Fibroblast of the aortic adventitia (primary cell): ENCODE results near the gene BEST1. TPM values are rescaled to one million over a fixed set of nuclear protein-coding genes. Genes with fewer than 3 reads are reported as not detected.
A peak's percentile ranks its signal among the peaks of the same experiment; 100 is the strongest.

Experiments used
- DNase-seq: peaks from one replicate; pipeline ENCODE4 v3.0.0-alpha.2; 2010; ENCODE audit warnings: low read depth
- H3K4me3 ChIP-seq: 2 replicates; pipeline ENCODE4 v1.5.1; 2011; ENCODE audit warnings: low read depth, mild to moderate bottlenecking, control low read depth, low read length, moderate library complexity
- total RNA-seq: library from RNA; depleted of rRNA; stranded (reverse); fragments of >200 nt; gene quantifications from 2 replicates; pipeline ENCODE4 v1.2.3, GENCODE V29; 2012; ENCODE audit warnings: low replicate concordance
- TF ChIP-seq, protein P1 (sequence below): IDR thresholded peaks from 2 replicates; pipeline ENCODE4 v1.5.1; 2011; ENCODE audit warnings: mild to moderate bottlenecking, low read length, control low read depth, inconsistent platforms; ENCODE audit not compliant: insufficient read depth

BEST1 gene
- total RNA-seq = 3.1 and 3.4 TPM in 2 replicates

DNA sequence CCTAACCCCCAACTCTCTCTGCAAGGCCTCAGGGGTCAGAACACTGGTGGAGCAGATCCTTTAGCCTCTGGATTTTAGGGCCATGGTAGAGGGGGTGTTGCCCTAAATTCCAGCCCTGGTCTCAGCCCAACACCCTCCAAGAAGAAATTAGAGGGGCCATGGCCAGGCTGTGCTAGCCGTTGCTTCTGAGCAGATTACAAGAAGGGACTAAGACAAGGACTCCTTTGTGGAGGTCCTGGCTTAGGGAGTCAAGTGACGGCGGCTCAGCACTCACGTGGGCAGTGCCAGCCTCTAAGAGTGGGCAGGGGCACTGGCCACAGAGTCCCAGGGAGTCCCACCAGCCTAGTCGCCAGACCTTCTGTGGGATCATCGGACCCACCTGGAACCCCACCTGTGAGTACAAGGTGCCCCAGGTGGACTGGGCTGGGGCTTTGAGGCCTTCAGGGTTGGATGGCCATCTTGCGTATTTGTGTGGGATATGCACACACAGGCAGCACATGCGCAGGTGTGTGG lies at the start of gene BEST1:
TSS of gene BEST1 (plus strand) at position 317 of the 513 bp plus-strand sequence. CDS start 1,456 bp downstream, outside the sequence.
- TF ChIP-seq, protein P1, sequence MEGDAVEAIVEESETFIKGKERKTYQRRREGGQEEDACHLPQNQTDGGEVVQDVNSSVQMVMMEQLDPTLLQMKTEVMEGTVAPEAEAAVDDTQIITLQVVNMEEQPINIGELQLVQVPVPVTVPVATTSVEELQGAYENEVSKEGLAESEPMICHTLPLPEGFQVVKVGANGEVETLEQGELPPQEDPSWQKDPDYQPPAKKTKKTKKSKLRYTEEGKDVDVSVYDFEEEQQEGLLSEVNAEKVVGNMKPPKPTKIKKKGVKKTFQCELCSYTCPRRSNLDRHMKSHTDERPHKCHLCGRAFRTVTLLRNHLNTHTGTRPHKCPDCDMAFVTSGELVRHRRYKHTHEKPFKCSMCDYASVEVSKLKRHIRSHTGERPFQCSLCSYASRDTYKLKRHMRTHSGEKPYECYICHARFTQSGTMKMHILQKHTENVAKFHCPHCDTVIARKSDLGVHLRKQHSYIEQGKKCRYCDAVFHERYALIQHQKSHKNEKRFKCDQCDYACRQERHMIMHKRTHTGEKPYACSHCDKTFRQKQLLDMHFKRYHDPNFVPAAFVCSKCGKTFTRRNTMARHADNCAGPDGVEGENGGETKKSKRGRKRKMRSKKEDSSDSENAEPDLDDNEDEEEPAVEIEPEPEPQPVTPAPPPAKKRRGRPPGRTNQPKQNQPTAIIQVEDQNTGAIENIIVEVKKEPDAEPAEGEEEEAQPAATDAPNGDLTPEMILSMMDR = no peak
- no peak for DNase-seq
- peak within 1 kb of the TSS; percentile 13 for H3K4me3 ChIP-seq

DNA sequence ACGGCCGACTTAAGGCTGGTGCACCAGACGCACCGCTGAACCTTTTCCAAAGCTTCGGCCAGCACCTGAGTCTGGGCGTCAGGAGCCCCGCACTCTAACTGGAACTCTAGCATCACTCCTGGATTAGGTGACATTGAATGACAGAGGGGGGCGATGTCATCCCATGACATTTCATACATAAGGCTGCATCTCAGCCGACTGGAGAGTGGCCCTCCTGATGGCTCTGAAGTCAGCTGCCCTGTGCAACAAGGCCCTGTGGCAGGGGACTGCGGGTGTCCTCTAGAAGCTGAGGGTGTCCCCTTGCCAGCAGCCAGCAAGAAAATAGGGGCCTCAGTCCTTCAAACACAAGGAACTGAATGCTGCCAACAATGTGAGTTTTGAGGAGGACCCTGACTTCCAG lies 48.8 kb upstream of the BEST1 start:
- TF ChIP-seq, protein P1 = no peak
- no peak for DNase-seq
- no peak overlapping the region for H3K4me3 ChIP-seq

DNA sequence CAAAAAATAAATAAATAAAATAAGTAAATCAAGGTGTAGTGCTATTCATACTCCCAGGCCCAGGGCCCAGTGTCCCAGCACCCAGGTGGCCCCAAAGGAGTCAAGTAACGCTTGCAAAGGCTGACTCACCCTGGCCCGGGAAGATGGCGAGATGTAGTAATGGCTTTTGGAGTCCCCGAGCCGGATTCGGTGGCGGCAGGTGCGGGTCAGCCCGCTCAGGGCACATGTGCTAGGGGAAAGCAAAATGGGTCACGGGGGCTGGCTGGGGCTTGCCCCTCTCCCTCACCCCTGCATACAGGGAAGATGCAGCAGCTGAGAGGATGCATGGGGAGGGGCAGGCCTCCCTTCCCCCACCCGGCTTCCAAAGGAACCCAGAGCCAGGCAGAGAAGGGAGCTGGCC lies 47.8 kb upstream of the BEST1 start:
- DNase-seq = no peak
- TF ChIP-seq, protein P1 = no peak
- no peak overlapping the region for H3K4me3 ChIP-seq

DNA sequence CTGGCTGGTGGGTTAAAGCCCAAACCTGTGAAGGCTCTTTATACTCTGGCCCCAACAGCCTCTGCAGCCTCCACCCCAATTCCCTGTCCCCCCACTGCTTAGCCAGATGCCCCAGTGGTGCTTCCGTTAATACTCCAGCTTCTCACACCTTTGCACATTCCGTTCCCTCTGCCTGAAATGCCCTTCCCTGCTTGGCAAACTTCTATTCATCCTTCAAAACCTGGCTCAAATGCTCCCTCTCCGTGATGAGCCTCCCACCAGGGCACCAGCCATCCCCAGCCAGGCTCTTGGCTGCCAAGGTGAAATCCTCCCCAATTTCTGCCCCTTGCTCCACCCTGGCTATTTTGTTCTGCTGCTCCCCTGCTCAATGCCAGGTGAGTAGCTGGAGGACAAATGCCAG lies 46.3 kb upstream of the BEST1 start:
- H3K4me3 ChIP-seq = no peak overlapping the region
- no peak for DNase-seq
- TF ChIP-seq, protein P1 = no peak

DNA sequence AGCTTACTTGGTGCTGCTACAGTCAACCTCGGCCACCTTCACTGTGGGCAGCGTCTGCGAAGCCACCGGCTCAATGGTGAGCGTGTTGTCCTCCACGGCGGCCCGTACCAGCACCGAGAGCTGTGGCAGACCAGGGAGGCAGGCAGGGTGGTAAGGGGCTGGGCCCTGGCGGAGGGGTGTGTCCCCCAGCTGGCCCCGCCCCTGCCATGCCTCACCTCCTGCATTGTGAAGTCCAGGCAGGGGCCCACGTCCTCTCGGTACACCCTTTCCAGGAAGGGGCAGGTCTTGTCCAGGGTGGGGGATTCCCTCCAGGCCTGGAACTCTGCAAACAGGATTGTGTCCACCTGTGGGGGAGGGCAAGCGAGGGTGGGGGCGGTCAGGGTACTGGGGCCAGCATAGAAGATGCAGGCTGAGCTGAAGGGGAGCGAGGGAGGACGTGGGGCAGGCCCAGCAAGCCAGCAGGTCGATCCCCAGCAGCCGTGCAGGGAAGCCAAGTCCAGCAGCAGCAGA lies 45.6 kb upstream of the BEST1 start:
- DNase-seq = no peak
- H3K4me3 ChIP-seq = no peak overlapping the region
- TF ChIP-seq, protein P1 = no peak

DNA sequence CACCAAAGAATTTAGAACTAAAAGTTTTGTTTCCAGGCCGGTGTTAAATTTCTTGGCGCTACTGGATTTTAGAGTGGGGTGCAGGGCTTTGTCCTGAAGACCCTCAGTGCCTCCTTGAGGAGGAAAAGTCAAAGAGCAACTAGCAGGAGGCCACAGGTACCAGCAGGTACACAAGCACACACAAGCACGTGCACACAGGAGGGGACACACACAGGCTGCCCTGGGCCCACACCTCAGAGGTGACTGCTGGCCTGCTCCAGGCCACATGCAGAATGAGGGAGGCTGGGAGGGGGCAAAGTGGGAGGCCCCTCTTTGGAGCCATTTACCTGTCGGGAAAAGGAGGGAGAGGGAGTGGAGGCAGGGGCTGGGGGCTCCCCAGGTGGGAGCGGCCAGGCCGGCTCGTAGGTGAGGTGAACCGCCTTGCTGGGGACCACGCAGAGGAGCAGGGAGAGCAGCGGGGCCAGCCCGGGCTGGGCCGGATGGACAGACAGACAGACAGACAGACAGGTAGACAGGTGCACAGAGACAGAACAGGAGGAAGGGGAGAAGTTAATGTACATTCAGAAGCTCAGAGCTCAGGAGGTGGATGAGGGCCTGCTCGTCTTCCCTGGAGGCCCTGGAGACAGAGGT lies 45.0 kb upstream of the BEST1 start:
- no peak for DNase-seq
- TF ChIP-seq, protein P1 = no peak

More for the DNA sequence above, 45.0 kb upstream of the BEST1 start:
- no peak overlapping the region for H3K4me3 ChIP-seq
